Measurements from ENCODE around the gene THSD4.

- TF ChIP-seq, protein P1, sequence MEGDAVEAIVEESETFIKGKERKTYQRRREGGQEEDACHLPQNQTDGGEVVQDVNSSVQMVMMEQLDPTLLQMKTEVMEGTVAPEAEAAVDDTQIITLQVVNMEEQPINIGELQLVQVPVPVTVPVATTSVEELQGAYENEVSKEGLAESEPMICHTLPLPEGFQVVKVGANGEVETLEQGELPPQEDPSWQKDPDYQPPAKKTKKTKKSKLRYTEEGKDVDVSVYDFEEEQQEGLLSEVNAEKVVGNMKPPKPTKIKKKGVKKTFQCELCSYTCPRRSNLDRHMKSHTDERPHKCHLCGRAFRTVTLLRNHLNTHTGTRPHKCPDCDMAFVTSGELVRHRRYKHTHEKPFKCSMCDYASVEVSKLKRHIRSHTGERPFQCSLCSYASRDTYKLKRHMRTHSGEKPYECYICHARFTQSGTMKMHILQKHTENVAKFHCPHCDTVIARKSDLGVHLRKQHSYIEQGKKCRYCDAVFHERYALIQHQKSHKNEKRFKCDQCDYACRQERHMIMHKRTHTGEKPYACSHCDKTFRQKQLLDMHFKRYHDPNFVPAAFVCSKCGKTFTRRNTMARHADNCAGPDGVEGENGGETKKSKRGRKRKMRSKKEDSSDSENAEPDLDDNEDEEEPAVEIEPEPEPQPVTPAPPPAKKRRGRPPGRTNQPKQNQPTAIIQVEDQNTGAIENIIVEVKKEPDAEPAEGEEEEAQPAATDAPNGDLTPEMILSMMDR (IDR thresholded peaks at IDR 0.05) = no peak
- TF ChIP-seq POLR2AphosphoS5 (IDR thresholded peaks at IDR 0.05; ENCODE audit: insufficient read depth in 1 of 2, low read depth in 1 of 2) = peak in 1 of 2 donors; percentile 87
- TF ChIP-seq POLR2A (IDR thresholded peaks at IDR 0.05) = no peak
These were observed 104.4 kb downstream of the THSD4 start for GRCh38 chr15:71219645-71220044.
